ENCODE results near the gene SNX8.
"Not testable (repeated sequence)": the region's sequence is repeated elsewhere in the genome, so short reads cannot be mapped to it uniquely, and the experiment has no call there.

SNX8 gene

GRCh38 chr7:2326951-2327350 is 12.7 kb upstream of the SNX8 start:
- no peak for DNase-seq (ENCODE audit: low read depth)

- no peak for DNase-seq (ENCODE audit: low read depth)
Measured at GRCh38 chr7:2325162-2325561, 10.9 kb upstream of the SNX8 start.

- no peak for DNase-seq (ENCODE audit: low read depth)
Measured at GRCh38 chr7:2321020-2321419, 6.8 kb upstream of the SNX8 start.

- DNase-seq (ENCODE audit: low read depth): no peak
Measured at GRCh38 chr7:2317556-2318293, 3.5 kb upstream of the SNX8 start.

- DNase-seq (ENCODE audit: low read depth): no peak
Measured at GRCh38 chr7:2316578-2316977, 2.3 kb upstream of the SNX8 start.

- DNase-seq (ENCODE audit: low read depth): no peak
Measured at GRCh38 chr7:2315787-2316186, 1.5 kb upstream of the SNX8 start.

GRCh38 chr7:2314956-2315530 is 802 bp upstream of the SNX8 start:
- DNase-seq (ENCODE audit: low read depth): not testable (repeated sequence)

- DNase-seq (ENCODE audit: low read depth): no peak
Measured at GRCh38 chr7:2313450-2314208, 612 bp downstream of the SNX8 start.

GRCh38 chr7:2312267-2312929 is 1.8 kb downstream of the SNX8 start:
- no peak for DNase-seq (ENCODE audit: low read depth)

GRCh38 chr7:2309889-2310331 is 4.3 kb downstream of the SNX8 start:
- DNase-seq (ENCODE audit: low read depth): no peak

- DNase-seq (ENCODE audit: low read depth): no peak
Measured at GRCh38 chr7:2307690-2308107, 6.5 kb downstream of the SNX8 start.

GRCh38 chr7:2306688-2307087 is 7.6 kb downstream of the SNX8 start:
- DNase-seq (ENCODE audit: low read depth): no peak

- not testable (repeated sequence) for DNase-seq (ENCODE audit: low read depth)
Measured at GRCh38 chr7:2305258-2305657, 9.0 kb downstream of the SNX8 start.

GRCh38 chr7:2303520-2303919 is 10.7 kb downstream of the SNX8 start:
- not testable (repeated sequence) for DNase-seq (ENCODE audit: low read depth)

GRCh38 chr7:2302743-2303397 is 11.4 kb downstream of the SNX8 start:
- DNase-seq (ENCODE audit: low read depth): not testable (repeated sequence)

- DNase-seq (ENCODE audit: low read depth): no peak
Measured at GRCh38 chr7:2301511-2301863, 12.8 kb downstream of the SNX8 start.

GRCh38 chr7:2299870-2300512 is 14.2 kb downstream of the SNX8 start:
- no peak for DNase-seq (ENCODE audit: low read depth)

- DNase-seq (ENCODE audit: low read depth): no peak
Measured at GRCh38 chr7:2299131-2299829, 15.0 kb downstream of the SNX8 start.

- DNase-seq (ENCODE audit: low read depth): no peak
Measured at GRCh38 chr7:2296832-2297231, 17.4 kb downstream of the SNX8 start.

GRCh38 chr7:2295936-2296620 is 18.2 kb downstream of the SNX8 start:
- no peak for DNase-seq (ENCODE audit: low read depth)

Measured in CMK (cell line).